K562 (cell line): ENCODE data around the gene JUND. TPM values are rescaled to one million over a fixed set of nuclear protein-coding genes. Genes with fewer than 3 reads are reported as not detected.

ENCODE experiments used
- LARP7 ChIP-seq: fragments of 450-650 bp; IDR thresholded peaks from 2 replicates; pipeline ENCODE4 v1.6.1; 2016
- ZNF12 ChIP-seq: sonication (generic); formaldehyde crosslinking; IDR thresholded peaks from 2 replicates; pipeline ENCODE4 v1.4.0; 2020; ENCODE audit warnings: mild to moderate bottlenecking, missing genetic modification reagents
- ZNF695 ChIP-seq: fragments of 450-650 bp; formaldehyde crosslinking; IDR thresholded peaks from 2 replicates; pipeline ENCODE4 v1.4.0; 2020; ENCODE audit warnings: mild to moderate bottlenecking, moderate library complexity
- polyA plus RNA-seq, 8 experiments: library from polyadenylated mRNA; depleted of rRNA in 4 of 8; stranded (reverse) in 5 of 8; unstranded in 3 of 8; fragments of >200 nt; fragmentation: Nextera tagmentation in 2 of 8; fragmentation: Illumina TruSeq in 1 of 8; extraction: Ambion mirVana in 2 of 8; extraction: Trizol in 1 of 8; gene quantifications; 2 replicates each; pipeline versions ENCODE4 v1.2.1 to v1.2.3, GENCODE V29; 2011 to 2014; ENCODE audit warnings: inconsistent platforms in 1 of 8, missing spikeins in 1 of 8
- total RNA-seq, 7 experiments: library from RNA; depleted of rRNA in 6 of 7; stranded (reverse); fragments of >200 nt in 6 of 7; fragmentation: Illumina TruSeq in 2 of 7; extraction: Trizol in 2 of 7; gene quantifications; 2 replicates each; pipeline versions ENCODE4 v1.2.1 to v1.2.3, GENCODE V29; 2011 to 2021; ENCODE audit warnings: low replicate concordance in 1 of 7
- TF ChIP-seq, protein P1 (sequence below), 2 experiments: fragments of 450-650 bp; conservative IDR thresholded peaks; 2 replicates each; pipeline ENCODE4 v1.6.1; 2017; ENCODE audit warnings: mild to moderate bottlenecking in 2 of 2, moderate library complexity in 2 of 2
- TF ChIP-seq, protein P2 (sequence below): fragments of 450-650 bp; IDR thresholded peaks from 2 replicates; pipeline ENCODE4 v1.6.1; 2016; ENCODE audit warnings: low read depth
- TF ChIP-seq, protein P3 (sequence below): IDR thresholded peaks from 2 replicates; pipeline ENCODE4 v1.6.1; 2016; ENCODE audit warnings: missing genetic modification characterization, missing compliant biosample characterization

The JUND gene
- total and polyA plus RNA-seq, 9 of the 15 experiments (the other 6 are each of a cell fraction or from before 2014, with no cell fraction given), result 6.4 to 286 (median 42.3) TPM

- TF ChIP-seq, protein P1, sequence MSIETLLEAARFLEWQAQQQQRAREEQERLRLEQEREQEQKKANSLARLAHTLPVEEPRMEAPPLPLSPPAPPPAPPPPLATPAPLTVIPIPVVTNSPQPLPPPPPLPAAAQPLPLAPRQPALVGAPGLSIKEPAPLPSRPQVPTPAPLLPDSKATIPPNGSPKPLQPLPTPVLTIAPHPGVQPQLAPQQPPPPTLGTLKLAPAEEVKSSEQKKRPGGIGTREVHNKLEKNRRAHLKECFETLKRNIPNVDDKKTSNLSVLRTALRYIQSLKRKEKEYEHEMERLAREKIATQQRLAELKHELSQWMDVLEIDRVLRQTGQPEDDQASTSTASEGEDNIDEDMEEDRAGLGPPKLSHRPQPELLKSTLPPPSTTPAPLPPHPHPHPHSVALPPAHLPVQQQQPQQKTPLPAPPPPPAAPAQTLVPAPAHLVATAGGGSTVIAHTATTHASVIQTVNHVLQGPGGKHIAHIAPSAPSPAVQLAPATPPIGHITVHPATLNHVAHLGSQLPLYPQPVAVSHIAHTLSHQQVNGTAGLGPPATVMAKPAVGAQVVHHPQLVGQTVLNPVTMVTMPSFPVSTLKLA (conservative IDR thresholded peaks at IDR 0.05), result 0 out of 4 replicates have a peak, but pooled peaks of 1 of the 2 experiments have one; percentile 8
- TF ChIP-seq, protein P2, sequence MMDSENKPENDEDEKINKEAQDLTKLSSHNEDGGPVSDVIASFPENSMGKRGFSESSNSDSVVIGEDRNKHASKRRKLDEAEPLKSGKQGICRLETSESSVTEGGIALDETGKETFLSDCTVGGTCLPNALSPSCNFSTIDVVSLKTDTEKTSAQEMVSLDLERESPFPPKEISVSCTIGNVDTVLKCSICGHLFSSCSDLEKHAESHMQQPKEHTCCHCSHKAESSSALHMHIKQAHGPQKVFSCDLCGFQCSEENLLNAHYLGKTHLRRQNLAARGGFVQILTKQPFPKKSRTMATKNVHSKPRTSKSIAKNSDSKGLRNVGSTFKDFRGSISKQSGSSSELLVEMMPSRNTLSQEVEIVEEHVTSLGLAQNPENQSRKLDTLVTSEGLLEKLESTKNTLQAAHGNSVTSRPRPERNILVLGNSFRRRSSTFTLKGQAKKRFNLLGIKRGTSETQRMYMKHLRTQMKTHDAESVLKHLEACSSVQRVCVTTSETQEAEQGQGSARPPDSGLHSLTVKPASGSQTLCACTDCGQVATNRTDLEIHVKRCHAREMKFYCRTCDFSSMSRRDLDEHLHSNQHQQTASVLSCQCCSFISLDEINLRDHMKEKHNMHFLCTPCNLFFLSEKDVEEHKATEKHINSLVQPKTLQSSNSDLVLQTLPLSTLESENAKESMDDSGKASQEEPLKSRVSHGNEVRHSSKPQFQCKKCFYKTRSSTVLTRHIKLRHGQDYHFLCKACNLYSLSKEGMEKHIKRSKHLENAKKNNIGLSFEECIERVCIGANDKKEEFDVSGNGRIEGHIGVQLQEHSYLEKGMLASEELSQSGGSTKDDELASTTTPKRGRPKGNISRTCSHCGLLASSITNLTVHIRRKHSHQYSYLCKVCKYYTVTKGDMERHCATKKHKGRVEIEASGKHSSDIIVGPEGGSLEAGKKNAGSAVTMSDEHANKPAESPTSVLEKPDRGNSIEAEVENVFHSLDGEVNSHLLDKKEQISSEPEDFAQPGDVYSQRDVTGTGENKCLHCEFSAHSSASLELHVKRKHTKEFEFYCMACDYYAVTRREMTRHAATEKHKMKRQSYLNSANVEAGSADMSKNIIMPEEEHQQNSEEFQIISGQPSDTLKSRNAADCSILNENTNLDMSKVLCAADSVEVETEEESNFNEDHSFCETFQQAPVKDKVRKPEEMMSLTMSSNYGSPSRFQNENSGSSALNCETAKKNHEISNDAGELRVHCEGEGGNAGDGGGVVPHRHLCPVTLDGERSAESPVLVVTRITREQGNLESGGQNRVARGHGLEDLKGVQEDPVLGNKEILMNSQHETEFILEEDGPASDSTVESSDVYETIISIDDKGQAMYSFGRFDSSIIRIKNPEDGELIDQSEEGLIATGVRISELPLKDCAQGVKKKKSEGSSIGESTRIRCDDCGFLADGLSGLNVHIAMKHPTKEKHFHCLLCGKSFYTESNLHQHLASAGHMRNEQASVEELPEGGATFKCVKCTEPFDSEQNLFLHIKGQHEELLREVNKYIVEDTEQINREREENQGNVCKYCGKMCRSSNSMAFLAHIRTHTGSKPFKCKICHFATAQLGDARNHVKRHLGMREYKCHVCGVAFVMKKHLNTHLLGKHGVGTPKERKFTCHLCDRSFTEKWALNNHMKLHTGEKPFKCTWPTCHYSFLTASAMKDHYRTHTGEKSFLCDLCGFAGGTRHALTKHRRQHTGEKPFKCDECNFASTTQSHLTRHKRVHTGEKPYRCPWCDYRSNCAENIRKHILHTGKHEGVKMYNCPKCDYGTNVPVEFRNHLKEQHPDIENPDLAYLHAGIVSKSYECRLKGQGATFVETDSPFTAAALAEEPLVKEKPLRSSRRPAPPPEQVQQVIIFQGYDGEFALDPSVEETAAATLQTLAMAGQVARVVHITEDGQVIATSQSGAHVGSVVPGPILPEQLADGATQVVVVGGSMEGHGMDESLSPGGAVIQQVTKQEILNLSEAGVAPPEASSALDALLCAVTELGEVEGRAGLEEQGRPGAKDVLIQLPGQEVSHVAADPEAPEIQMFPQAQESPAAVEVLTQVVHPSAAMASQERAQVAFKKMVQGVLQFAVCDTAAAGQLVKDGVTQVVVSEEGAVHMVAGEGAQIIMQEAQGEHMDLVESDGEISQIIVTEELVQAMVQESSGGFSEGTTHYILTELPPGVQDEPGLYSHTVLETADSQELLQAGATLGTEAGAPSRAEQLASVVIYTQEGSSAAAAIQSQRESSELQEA, result no peak
- TF ChIP-seq, protein P3, sequence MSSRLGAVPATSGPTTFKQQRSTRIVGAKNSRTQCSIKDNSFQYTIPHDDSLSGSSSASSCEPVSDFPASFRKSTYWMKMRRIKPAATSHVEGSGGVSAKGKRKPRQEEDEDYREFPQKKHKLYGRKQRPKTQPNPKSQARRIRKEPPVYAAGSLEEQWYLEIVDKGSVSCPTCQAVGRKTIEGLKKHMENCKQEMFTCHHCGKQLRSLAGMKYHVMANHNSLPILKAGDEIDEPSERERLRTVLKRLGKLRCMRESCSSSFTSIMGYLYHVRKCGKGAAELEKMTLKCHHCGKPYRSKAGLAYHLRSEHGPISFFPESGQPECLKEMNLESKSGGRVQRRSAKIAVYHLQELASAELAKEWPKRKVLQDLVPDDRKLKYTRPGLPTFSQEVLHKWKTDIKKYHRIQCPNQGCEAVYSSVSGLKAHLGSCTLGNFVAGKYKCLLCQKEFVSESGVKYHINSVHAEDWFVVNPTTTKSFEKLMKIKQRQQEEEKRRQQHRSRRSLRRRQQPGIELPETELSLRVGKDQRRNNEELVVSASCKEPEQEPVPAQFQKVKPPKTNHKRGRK (tag), result 0 out of 2 replicates have a peak, but pooled peaks have one; percentile 13
- TF ChIP-seq ZNF12 (CRISPR knock-in tag) (no peak), ZNF695 (CRISPR knock-in tag) (no peak), LARP7 (peak; percentile 74; the same call in 1 of the 2 replicates)
Observed at GRCh38 chr19:18304208-18304457, 22.7 kb upstream of the JUND start (continued).
